OCI-LY3 (cell line): ENCODE data around the gene LARGE1.

Experiments
- H2AFZ ChIP-seq: fragments of 200-600, 300-600 bp; shearing (Covaris generic); 2 replicates; pipeline ENCODE4 v1.6.0; 2014; ENCODE audit warnings: antibody characterized with exemption, low read depth, low read length
- H3K27ac ChIP-seq: fragments of 200-600, 300-600 bp; sonication (generic); 2 replicates; pipeline ENCODE4 v1.5.1; 2014; ENCODE audit warnings: mild to moderate bottlenecking, low read length, moderate library complexity, mixed read lengths
- H3K27me3 ChIP-seq: fragments of 200-600, 300-600 bp; sonication (generic); 2 replicates; pipeline ENCODE4 v1.6.1; 2014; ENCODE audit warnings: low read depth, low read length, mixed read lengths
- H3K36me3 ChIP-seq: fragments of 200-600, 300-600 bp; sonication (generic); replicated peaks from 2 replicates; pipeline ENCODE3; 2014; ENCODE audit warnings: low read depth, low read length, mixed read lengths
- H3K4me1 ChIP-seq: fragments of 300-600, 200-600 bp; sonication (generic); 2 replicates; pipeline ENCODE4 v1.6.1; 2014; ENCODE audit warnings: low read length, mixed read lengths
- H3K4me2 ChIP-seq: fragments of 200-600, 300-600 bp; sonication (generic); 2 replicates; pipeline ENCODE4 v1.6.1; 2014; ENCODE audit warnings: low read length, mixed read lengths
- H3K4me3 ChIP-seq: fragments of 300-600, 200-600 bp; sonication (generic); 2 replicates; pipeline ENCODE4 v1.5.1; 2014; ENCODE audit warnings: antibody characterized with exemption, mild to moderate bottlenecking, low read length, moderate library complexity
- H3K79me2 ChIP-seq: fragments of 300-600, 200-600 bp; shearing (Covaris generic); 2 replicates; pipeline ENCODE4 v1.6.1; 2014; ENCODE audit warnings: mild to moderate bottlenecking, low read length, mixed read lengths
- H3K9ac ChIP-seq: fragments of 300-600, 200-600 bp; shearing (Covaris generic); 2 replicates; pipeline ENCODE4 v1.6.0; 2014; ENCODE audit warnings: mild to moderate bottlenecking, low read length, moderate library complexity
- H3K9me3 ChIP-seq: fragments of 200-600, 300-600 bp; shearing (Covaris generic); 2 replicates; pipeline ENCODE4 v1.6.1; 2014; ENCODE audit warnings: low read length, mixed read lengths; ENCODE audit not compliant: insufficient read depth
- H4K20me1 ChIP-seq: fragments of 200-600, 300-600 bp; sonication (generic); 2 replicates; pipeline ENCODE4 v1.6.1; 2016; ENCODE audit warnings: low read length, mixed read lengths; ENCODE audit not compliant: insufficient read depth
- EZH2phosphoT487 ChIP-seq: fragments of 200-600 bp; shearing (Covaris generic); IDR thresholded peaks from 2 replicates; pipeline ENCODE4 v1.6.1; 2018; ENCODE audit warnings: antibody characterized with exemption, mixed run types, low read depth
- TF ChIP-seq, protein P1 (sequence below): fragments of 200-600, 300-600 bp; sonication (generic); IDR thresholded peaks from 2 replicates; pipeline ENCODE4 v1.5.1; 2014; ENCODE audit warnings: antibody characterized with exemption, low read length, low read depth

Gene LARGE1

DNA sequence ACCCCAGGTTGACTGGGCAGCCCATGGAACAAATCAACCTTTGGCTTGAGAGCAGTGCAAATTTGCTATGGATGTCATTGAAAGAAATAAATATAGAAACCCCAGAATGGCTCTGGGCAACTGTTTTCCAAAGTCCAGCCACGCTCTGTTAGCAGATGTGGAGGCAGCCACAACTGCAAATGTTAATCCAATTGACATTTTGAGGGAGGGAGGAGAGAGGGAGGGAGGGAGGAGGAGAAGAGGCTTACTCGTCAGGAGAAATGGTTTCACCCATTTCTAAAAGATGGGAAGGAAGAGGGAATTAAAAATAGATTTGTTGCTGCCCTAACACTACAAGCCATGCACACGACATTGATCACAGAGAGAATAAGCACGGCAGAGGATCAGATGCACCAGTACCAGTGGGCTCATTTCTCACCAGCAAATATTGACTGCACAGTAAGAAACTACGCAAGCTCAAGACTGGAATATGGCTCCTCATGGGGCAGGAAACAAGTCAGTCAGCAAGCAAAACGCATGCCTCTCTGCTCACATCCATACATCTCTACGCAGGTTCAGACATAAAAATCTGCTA lies 229.1 kb downstream of the LARGE1 start:
- TF ChIP-seq, protein P1, sequence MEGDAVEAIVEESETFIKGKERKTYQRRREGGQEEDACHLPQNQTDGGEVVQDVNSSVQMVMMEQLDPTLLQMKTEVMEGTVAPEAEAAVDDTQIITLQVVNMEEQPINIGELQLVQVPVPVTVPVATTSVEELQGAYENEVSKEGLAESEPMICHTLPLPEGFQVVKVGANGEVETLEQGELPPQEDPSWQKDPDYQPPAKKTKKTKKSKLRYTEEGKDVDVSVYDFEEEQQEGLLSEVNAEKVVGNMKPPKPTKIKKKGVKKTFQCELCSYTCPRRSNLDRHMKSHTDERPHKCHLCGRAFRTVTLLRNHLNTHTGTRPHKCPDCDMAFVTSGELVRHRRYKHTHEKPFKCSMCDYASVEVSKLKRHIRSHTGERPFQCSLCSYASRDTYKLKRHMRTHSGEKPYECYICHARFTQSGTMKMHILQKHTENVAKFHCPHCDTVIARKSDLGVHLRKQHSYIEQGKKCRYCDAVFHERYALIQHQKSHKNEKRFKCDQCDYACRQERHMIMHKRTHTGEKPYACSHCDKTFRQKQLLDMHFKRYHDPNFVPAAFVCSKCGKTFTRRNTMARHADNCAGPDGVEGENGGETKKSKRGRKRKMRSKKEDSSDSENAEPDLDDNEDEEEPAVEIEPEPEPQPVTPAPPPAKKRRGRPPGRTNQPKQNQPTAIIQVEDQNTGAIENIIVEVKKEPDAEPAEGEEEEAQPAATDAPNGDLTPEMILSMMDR, result no peak
- TF ChIP-seq EZH2phosphoT487, result no peak
- H3K9me3 ChIP-seq, result no peaks in the 10 kb centered on the region
- no peaks in the 10 kb centered on the region for H3K4me1 ChIP-seq
- H3K27ac ChIP-seq, result no peak overlapping the region
- H3K9ac ChIP-seq, result no peak overlapping the region
- no peak overlapping the region for H2AFZ ChIP-seq
- no peaks in the 10 kb centered on the region for H3K36me3 ChIP-seq
- H3K27me3 ChIP-seq, result no peaks in the 10 kb centered on the region
- peaks cover 3% of the 10 kb centered on the region; the same call in 1 of the 2 replicates for H3K79me2 ChIP-seq
- H3K4me3 ChIP-seq, result no peak overlapping the region
- peaks cover 7% of the 10 kb centered on the region for H4K20me1 ChIP-seq
- no peak overlapping the region for H3K4me2 ChIP-seq

DNA sequence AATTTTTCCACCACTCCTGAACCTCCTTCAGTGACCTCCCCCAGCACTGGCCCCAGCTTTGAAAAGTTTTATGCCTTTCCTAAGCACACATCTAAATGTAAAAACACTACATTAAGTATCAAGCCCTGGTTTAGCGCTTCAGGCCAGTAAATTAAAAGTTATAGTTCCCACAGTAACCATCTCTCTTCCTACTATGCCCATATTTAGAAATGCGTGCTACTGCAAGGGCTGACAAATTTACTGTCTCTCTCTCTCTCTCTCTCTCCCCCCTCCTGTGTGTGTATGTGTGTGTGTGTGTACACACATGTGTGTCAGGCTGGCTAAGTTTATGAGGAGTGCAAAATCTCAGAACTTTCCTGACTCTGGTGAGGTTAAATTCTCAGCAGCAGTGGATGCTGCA lies 231.4 kb downstream of the LARGE1 start:
- no peak for TF ChIP-seq EZH2phosphoT487
- TF ChIP-seq, protein P1, result no peak
- H2AFZ ChIP-seq, result no peak overlapping the region
- peaks cover 7% of the 10 kb centered on the region for H4K20me1 ChIP-seq
- H3K9me3 ChIP-seq, result no peaks in the 10 kb centered on the region
- H3K9ac ChIP-seq, result no peak overlapping the region
- no peaks in the 10 kb centered on the region for H3K27me3 ChIP-seq
- H3K27ac ChIP-seq, result no peak overlapping the region
- no peak overlapping the region for H3K4me2 ChIP-seq
- no peak overlapping the region for H3K4me3 ChIP-seq
- H3K79me2 ChIP-seq, result peaks cover 3% of the 10 kb centered on the region
- H3K36me3 ChIP-seq, result peaks cover 2% of the 10 kb centered on the region
- H3K4me1 ChIP-seq, result no peaks in the 10 kb centered on the region

DNA sequence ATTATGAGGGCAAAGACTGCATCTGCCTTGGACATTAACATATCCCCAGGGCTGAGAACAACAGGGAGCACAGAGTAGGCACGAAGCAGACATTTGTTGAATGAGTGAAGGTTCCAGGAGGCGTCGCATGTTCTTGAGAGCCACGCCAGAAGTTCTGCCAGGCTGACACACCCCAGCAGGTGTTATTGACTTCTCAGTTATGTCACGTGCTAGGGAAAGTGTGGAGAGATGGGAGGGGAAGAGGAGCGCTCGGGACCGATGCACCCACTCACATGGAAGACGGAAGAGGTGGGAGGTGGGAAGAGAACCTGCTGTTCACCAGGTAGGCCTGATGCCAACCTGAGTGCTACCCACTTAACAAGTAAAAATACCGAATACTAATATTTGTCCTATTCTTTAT lies 232.8 kb downstream of the LARGE1 start:
- Histone ChIP-seq H3K9ac (no peak overlapping the region), H3K4me2 (no peak overlapping the region), H3K4me3 (no peak overlapping the region), H4K20me1 (peaks cover 7% of the 10 kb centered on the region), H3K79me2 (peaks cover 3% of the 10 kb centered on the region; the same call in 1 of the 2 replicates), H3K27me3 (no peaks in the 10 kb centered on the region), H3K27ac (no peak overlapping the region), H3K4me1 (no peaks in the 10 kb centered on the region), H3K36me3 (peaks cover 9% of the 10 kb centered on the region), H3K9me3 (no peaks in the 10 kb centered on the region), H2AFZ (no peak overlapping the region)
- no peak for TF ChIP-seq EZH2phosphoT487
- TF ChIP-seq, protein P1, result no peak

DNA sequence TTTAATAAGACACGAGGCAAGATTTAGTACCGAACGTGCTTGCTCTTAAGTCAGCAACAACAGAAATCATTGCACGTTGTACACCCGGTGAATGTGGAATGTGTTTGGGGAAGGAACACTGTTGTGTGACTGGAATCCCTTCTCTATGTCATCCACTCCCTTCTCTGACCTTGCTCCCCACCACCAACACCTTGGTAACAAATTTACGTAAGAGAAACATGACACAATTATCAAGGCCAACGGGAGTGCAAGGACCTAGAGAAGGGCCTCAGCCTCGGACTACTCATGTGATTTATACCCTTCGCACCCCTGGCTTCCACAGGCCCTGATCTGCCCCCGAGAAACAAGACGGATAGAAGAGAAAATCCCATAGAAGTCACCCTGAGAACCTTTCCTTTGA lies 236.2 kb downstream of the LARGE1 start:
- Histone ChIP-seq H3K9me3 (no peaks in the 10 kb centered on the region), H4K20me1 (peaks cover 19% of the 10 kb centered on the region), H3K4me1 (peaks cover 19% of the 10 kb centered on the region), H3K27me3 (no peaks in the 10 kb centered on the region), H2AFZ (no peak overlapping the region), H3K36me3 (peaks cover 9% of the 10 kb centered on the region), H3K4me3 (no peak overlapping the region), H3K4me2 (no peak overlapping the region), H3K79me2 (peaks cover 2% of the 10 kb centered on the region), H3K27ac (no peak overlapping the region), H3K9ac (no peak overlapping the region)
- no peak for TF ChIP-seq EZH2phosphoT487
- TF ChIP-seq, protein P1, result no peak
